ENCODE measurements around the gene PTP4A2.

PTP4A2 gene

DNA sequence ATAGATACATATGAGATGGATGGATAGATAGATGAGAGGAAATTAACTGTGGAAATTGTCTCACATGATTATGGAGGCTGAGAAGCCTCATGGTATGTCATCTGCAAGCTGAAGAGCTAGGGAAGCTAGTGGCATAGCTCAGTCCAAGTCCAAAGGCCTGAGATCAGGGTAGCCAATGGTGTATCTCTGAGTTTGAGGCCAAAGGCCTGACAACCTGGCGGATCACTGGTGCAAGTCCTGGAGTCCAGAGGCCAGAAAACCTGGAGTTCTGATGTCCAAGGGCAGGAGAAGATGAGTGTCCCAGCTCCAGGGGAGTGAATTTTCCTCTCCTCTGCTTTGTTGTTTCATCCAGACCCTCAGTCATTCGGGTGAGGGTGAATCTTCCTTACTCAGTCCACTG is 78.4 kb downstream of the PTP4A2 start:
- no peak for DNase-seq (ENCODE audit: low read depth)

DNA sequence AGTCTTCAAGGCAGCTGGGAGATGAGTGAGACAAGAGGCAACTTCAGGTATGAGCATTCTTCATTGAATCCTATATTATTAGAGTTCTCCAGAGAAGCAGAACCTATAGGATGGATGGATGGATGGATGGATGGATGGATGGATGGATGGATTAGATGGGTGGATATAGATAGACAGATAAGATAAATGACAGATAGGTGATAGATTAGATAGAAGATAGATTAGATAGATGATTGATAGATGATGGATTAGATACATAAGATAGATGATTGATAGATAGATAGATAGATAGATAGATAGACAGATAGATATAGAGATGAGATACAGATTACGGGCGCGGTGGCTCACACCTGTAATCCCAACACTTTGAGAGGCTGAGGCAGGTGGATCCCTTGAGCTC is 79.1 kb downstream of the PTP4A2 start:
- no peak for DNase-seq (ENCODE audit: low read depth)

DNA sequence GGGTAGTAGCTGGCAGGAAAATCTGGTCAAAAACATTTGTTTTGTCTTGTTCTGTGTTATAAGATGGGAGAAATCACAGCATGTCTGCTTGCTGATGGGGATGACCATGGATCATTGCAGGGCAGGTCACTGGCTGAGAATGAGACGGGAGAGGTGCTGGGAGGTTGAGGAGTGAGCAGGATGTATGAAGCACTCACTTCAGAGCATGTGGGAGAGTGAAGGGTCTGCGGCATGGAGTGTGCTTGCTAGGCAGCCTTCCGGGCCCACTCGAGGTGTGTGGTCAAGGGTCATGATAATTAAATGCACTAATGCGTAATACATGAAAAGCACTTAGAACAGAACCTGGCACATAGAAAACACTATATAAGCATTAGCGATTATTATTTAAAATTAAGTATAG is 80.3 kb downstream of the PTP4A2 start:
- no peak for DNase-seq (ENCODE audit: low read depth)
